Myocyte (in vitro differentiated cells): ENCODE results near the gene ENPP5. TPM values are rescaled to one million over a fixed set of nuclear protein-coding genes. Genes with fewer than 3 reads are reported as not detected.

Experiments used
- total RNA-seq: library from RNA; depleted of rRNA; stranded (reverse); fragments of >200 nt; gene quantifications from 2 replicates; pipeline ENCODE4 v1.2.3, GENCODE V29; 2014

ENPP5 gene
- total RNA-seq, 1 donor from 2014 or later, result 0.35 TPM

Other genes starting within 250 kb of the ENPP5 start
- gene CLIC5, start 155.1 kb downstream of the ENPP5 start, total RNA-seq, result 0.03 TPM in 1 of 2 replicates, not detected in the other
- 7.3 and 7.5 TPM in 2 replicates for gene ENPP4, start 41.0 kb downstream of the ENPP5 start, total RNA-seq